HG03439 (cell line): Measurements from ENCODE around the gene GJC1.
"Not testable (repeated sequence)": the region's sequence is repeated elsewhere in the genome, so short reads cannot be mapped to it uniquely, and the experiment has no call there.

Experiments used
- ATAC-seq: cut with Tn5 transposase; IDR thresholded peaks from one replicate; pipeline ENCODE4 v1.9.1; 2021; ENCODE audit warnings: mild to moderate bottlenecking, moderate library complexity; ENCODE audit not compliant: unreplicated experiment

Gene GJC1

GRCh38 chr17:44846206-44846605 is 16.1 kb upstream of the GJC1 start:
- ATAC-seq = no peak

GRCh38 chr17:44844390-44844830 is 14.3 kb upstream of the GJC1 start:
- ATAC-seq = no peak

GRCh38 chr17:44842748-44843147 is 12.7 kb upstream of the GJC1 start:
- no peak for ATAC-seq

GRCh38 chr17:44840936-44841335 is 10.8 kb upstream of the GJC1 start:
- no peak for ATAC-seq

- no peak for ATAC-seq
These were observed 10.2 kb upstream of the GJC1 start for GRCh38 chr17:44840274-44840673.

- no peak for ATAC-seq
These were observed 7.1 kb upstream of the GJC1 start for GRCh38 chr17:44837196-44837595.

- no peak for ATAC-seq
These were observed 2.7 kb upstream of the GJC1 start for GRCh38 chr17:44832805-44833204.

GRCh38 chr17:44831371-44831770 is 1.3 kb upstream of the GJC1 start:
- no peak for ATAC-seq

- no peak for ATAC-seq
These were observed 537 bp upstream of the GJC1 start for GRCh38 chr17:44830359-44831288.

- ATAC-seq = no peak
These were observed 1.1 kb downstream of the GJC1 start for GRCh38 chr17:44828919-44829522.

GRCh38 chr17:44827863-44828262 is 2.2 kb downstream of the GJC1 start:
- no peak for ATAC-seq

GRCh38 chr17:44826123-44826790 is 3.8 kb downstream of the GJC1 start:
- no peak for ATAC-seq

GRCh38 chr17:44825236-44825635 is 4.9 kb downstream of the GJC1 start:
- ATAC-seq = not testable (repeated sequence)

- no peak for ATAC-seq
These were observed 9.4 kb downstream of the GJC1 start for GRCh38 chr17:44820631-44821212.

- ATAC-seq = not testable (repeated sequence)
These were observed 11.6 kb downstream of the GJC1 start for GRCh38 chr17:44818508-44818907.

GRCh38 chr17:44812263-44812662 is 17.8 kb downstream of the GJC1 start:
- ATAC-seq = no peak

GRCh38 chr17:44808656-44809388 is 21.3 kb downstream of the GJC1 start:
- not testable (repeated sequence) for ATAC-seq

GRCh38 chr17:44808156-44808555 is 21.9 kb downstream of the GJC1 start:
- no peak for ATAC-seq

GRCh38 chr17:44807817-44808155 is 22.3 kb downstream of the GJC1 start:
- no peak for ATAC-seq

- no peak for ATAC-seq
These were observed 22.8 kb downstream of the GJC1 start for GRCh38 chr17:44807093-44807816.
